Amniotic epithelial cell (primary cell): Measurements from ENCODE around the gene GRWD1.

ENCODE experiments used
- DNase-seq: peaks from one replicate; pipeline ENCODE4 v3.0.0-alpha.2; 2010; ENCODE audit warnings: low read depth

The GRWD1 gene

DNA sequence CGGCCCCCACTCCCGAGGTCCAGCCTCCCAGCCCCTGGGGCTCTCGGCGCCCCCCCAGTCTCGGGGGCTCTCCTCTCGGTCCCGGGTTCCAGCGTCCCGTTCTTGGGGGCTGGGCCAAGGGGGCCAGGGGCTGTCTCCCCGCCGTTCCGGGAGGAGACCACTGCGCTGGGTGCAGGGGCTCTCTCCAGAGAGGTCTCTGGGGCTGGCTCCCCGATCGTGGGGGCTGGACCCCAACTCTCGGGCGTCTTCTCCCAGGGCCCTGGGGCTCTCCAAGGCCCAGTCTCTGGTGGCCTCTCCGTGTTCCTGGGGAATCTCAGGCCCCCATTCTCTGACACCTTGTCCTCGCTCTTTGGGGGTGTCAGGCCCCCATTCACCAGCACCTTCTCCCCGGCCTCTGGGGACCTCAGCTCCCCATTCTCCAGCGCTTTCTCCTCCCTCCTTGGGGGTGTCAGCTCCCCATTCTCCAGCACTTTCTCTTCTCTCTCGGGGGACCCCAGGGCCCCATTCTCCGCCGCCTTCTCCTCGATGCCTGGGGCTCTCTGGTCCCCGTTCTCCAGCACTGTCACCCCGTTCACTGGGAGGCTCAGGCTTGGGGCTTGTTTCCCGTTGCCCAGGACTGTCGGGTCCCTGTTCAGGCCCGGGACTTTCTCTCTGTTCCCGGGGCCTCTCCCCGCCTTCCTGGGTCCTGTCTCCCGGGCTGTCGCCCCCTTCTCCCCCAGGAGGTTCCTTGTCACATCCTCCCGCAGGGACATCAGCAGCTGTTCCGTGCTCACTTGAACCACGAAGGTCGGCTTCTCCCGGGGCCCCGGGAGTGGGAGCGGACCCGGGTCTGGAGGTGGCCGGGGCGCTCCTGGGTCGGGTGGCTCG, 52.2 kb downstream of the GRWD1 start:
- DNase-seq: no peak

DNA sequence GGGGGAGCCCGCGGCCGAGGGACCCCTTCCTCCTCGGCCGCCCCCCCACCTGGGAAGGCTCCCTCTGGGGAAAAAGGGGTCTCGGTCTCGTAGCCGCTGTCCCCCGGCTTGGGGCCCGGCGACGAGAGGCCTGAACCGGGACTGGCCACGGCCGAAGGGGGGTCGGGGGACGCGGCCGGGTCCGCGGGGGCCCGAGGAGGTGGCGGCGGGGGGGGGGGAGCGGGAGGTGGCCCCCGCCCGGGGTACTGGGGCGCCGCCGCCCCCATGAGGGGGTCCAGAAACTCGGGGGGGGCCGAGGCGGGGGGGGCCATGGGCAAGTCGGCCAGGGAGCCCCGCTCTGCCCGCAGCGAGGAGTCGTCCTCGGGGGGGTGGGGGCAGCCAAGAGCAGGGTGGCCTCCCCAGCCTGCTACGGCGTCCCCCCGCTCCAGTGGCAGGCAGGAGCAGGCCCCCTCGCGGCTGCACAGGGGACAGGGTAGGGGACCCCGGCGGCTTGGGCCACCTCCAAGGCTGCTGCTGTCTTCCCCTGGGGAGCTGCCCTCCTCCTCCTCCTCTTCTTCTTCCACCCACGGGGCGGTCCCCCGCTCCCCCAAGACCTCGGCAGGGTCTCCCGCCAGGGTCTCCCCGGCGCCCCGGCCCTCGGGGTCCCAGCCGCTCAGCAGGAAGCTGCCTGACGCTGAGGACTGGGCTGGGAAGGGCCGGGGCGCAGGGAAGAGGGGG, 53.0 kb downstream of the GRWD1 start:
- no peak for DNase-seq

DNA sequence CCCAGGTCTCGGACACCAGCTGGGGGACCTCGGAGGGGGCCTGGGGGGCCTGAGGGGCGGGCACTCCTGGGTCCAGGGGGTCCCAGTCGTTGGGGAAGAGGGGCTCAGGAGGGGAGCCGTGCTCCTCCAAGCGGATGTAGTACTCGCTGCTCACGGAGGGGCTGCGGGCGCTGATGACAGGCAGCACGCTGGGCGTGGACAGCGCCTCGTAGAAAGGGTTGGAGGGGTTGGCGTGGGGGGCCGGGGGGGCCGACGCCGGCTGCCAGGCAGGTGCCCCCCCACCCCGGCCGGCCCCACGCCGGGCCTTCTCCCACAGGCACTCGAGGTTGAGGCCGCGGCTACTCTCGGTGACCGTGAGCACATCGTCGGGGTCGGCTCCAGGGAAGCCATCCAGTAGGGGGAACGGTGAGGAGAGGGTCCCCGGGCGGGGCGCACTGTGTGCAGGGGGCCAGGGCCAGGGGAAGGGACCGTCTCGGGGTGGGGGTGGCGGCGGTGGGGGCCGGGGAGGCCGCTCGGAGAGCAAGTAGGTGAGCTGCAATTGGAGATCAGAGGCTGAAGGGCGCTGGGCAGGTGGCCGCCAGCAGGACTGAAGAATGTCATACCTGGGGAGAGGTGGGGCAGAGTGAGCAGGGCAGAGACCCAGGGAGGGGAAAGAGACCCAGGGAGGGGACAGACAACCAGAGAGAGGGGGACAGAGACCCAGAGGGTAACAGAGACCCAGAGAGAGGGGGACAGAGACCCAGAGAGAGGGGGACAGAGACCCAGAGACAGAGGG, 53.7 kb downstream of the GRWD1 start:
- DNase-seq: no peak

DNA sequence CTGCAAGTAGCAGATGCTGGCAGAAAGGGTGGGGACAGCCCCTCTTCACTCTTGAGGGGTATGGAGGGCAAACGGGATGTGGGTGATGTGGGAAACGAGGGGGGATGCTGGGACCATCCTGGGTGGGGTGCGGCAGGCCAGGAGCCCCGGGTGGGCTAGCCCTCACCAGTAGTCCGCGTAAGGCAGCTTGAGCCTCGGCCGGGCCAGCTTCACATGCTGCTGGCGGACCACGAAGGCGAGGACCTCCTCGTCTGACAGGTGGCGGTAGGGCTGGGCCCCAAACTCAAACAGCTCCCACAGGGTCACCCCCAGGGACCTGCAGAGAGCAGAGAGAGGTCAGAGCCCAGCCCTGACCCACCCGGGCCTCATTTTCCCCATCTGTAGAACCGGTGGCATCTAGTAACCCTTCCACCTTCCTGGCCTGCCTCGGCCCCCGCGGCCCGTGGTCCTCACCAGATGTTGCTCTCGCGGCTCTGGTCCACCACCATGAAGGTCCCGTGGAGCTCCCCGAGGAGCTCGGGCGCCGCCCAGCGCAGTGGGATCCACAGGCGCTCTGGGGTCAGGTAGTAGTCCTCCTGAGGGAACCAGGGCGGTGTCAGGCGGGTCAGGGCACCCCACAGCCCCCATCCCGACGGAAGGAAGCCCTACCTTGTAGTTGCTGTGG, 55.2 kb downstream of the GRWD1 start:
- DNase-seq: no peak

DNA sequence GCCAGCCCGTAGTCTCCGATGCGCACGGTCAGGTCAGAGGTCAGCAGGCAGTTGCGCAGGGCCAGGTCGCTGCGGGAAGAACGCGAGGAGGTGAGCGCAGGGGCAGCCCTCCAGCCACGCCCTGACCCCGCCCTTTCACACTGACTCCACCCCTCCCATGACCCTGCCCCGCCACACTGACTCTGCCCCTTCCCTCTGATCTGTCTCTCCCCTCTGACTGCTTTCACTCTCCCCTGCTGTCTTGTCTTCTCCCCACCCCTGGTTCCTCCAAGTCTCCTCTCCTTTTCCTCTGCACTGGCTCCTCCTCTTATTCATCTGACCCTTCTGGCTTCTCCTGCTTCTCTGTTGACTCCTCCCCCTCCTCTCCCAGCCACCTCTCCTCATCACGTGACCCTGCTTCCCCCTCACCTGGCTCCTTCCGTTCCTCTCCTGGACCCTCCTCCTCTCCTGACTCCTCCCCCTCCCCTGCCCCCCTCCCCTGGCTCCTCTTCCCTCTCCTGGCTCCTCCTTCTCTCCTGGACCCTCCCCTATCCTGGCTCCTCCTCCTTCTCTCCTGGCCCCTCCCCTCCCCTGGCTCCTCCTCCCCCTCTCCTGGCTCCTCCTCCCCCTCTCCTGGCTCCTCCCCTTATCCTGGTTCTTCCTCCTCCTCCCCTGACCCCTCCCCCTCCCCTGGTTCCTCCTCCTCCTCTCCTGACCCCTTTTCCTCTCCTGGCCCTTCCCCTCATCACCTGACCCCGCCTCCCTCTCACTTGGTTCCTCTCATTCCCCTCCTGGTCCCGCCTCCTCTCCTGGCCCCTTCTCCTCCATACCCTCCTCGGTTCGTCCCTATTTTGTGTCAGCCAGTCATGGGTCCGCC, 55.9 kb downstream of the GRWD1 start:
- peak; percentile 67 for DNase-seq

DNA sequence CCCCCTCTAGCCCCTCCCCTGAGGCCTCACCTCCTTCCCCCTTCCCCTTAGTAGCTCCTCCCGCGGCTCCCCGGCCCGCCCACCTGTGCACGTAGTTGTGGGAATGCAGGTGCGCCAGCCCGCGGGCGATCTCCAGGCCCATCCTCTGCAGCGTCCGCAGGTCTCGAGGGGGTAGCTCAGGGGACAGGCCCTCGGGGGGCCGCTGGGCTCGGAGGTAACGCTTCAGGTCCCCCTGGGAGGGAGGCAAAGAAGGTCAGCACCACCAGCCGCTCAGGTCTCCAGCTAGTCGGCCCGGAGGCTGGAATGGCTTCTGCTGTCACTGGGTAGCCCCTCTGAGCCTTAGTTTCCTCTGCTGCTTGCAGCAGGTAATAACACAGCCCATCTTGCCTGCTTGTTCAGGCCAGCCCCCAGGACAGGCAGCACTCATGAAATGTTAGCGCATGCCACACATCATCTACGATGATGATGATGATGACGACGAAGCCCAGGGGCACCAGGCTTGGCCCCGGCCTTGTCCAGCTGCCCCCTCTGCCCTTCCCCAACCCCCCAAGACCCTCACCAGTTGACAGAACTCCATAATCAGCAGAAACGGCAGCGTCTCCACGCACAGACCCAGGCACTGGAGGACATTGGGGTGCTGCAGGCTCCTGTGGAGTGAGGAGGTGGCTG, 56.7 kb downstream of the GRWD1 start:
- DNase-seq: no peak

DNA sequence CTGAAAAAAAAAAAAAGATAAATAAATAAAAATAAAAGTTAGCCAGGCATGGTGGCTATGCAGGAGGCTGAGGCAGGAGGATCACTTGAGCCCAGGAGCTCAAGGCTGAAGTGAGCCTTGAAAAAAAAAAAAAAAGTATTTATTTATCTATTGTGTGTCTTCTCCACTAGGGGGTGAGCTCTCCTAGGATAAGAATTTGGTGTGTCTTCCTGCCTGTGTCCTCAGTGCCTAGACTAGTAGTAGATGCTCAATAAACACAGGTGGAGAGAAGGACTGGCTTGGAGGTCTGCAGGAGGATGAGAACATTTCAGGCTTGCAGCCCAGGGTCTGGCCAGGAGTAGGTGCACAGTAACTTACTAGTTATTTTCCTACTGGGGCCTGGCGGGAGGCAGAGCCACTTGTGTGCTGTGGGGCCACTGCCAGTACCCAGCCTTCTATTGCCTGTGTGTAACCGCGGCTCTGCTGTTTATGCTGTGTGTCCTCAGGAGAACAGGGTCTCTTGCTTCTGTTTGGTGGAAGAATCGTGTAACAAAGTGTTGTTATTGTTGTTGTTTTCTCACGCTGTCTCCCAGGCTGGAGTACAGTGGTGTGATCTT, 60.5 kb downstream of the GRWD1 start:
- peak; percentile 53 for DNase-seq
